ENCODE data around the gene MAP3K19.

MAP3K19 gene

GRCh38 chr2:135072125-135072997 lies 25.1 kb upstream of the MAP3K19 start:
- peaks cover 4% of the 10 kb centered on the region; the same call in 1 of the 2 replicates for H3K36me3 ChIP-seq (ENCODE audit: insufficient read depth, low read length)
- H3K9me3 ChIP-seq (ENCODE audit: control insufficient read depth, insufficient read depth, low read length) = peaks cover 29% of the 10 kb centered on the region
- no peak overlapping the region for H3K9ac ChIP-seq (ENCODE audit: low read depth, low read length)
- no peaks in the 10 kb centered on the region for H3K4me1 ChIP-seq (ENCODE audit: insufficient read depth, low read length)

GRCh38 chr2:135066710-135067109 lies 19.5 kb upstream of the MAP3K19 start:
- no peaks in the 10 kb centered on the region for H3K4me1 ChIP-seq (ENCODE audit: insufficient read depth, low read length)
- peaks cover 12% of the 10 kb centered on the region; the same call in 1 of the 2 replicates for H3K9me3 ChIP-seq (ENCODE audit: control insufficient read depth, insufficient read depth, low read length)
- H3K9ac ChIP-seq (ENCODE audit: low read depth, low read length) = no peak overlapping the region
- H3K36me3 ChIP-seq (ENCODE audit: insufficient read depth, low read length) = peaks cover under 1% of the 10 kb centered on the region; the same call in 1 of the 2 replicates

GRCh38 chr2:135064149-135064548 lies 16.9 kb upstream of the MAP3K19 start:
- H3K9me3 ChIP-seq (ENCODE audit: control insufficient read depth, insufficient read depth, low read length) = no peaks in the 10 kb centered on the region
- H3K4me1 ChIP-seq (ENCODE audit: insufficient read depth, low read length) = no peaks in the 10 kb centered on the region
- H3K36me3 ChIP-seq (ENCODE audit: insufficient read depth, low read length) = no peaks in the 10 kb centered on the region
- H3K9ac ChIP-seq (ENCODE audit: low read depth, low read length) = no peak overlapping the region

- Histone ChIP-seq H3K9ac (ENCODE audit: low read depth, low read length) (no peak overlapping the region), H3K4me1 (ENCODE audit: insufficient read depth, low read length) (no peaks in the 10 kb centered on the region), H3K36me3 (ENCODE audit: insufficient read depth, low read length) (no peaks in the 10 kb centered on the region), H3K9me3 (ENCODE audit: control insufficient read depth, insufficient read depth, low read length) (no peaks in the 10 kb centered on the region)
Observed at GRCh38 chr2:135063210-135063609, 16.0 kb upstream of the MAP3K19 start.

- Histone ChIP-seq H3K9ac (ENCODE audit: low read depth, low read length) (no peak overlapping the region), H3K4me1 (ENCODE audit: insufficient read depth, low read length) (no peaks in the 10 kb centered on the region), H3K9me3 (ENCODE audit: control insufficient read depth, insufficient read depth, low read length) (no peaks in the 10 kb centered on the region), H3K36me3 (ENCODE audit: insufficient read depth, low read length) (no peaks in the 10 kb centered on the region)
Observed at GRCh38 chr2:135059577-135059976, 12.3 kb upstream of the MAP3K19 start.

- no peak overlapping the region; the same call in 1 of the 2 replicates for H3K9ac ChIP-seq (ENCODE audit: low read depth, low read length)
- no peaks in the 10 kb centered on the region for H3K36me3 ChIP-seq (ENCODE audit: insufficient read depth, low read length)
- H3K9me3 ChIP-seq (ENCODE audit: control insufficient read depth, insufficient read depth, low read length) = no peaks in the 10 kb centered on the region
- peaks cover 5% of the 10 kb centered on the region; the same call in 1 of the 2 replicates for H3K4me1 ChIP-seq (ENCODE audit: insufficient read depth, low read length)
Observed at GRCh38 chr2:135056790-135057189, 9.5 kb upstream of the MAP3K19 start.

- H3K9me3 ChIP-seq (ENCODE audit: control insufficient read depth, insufficient read depth, low read length) = no peaks in the 10 kb centered on the region
- H3K4me1 ChIP-seq (ENCODE audit: insufficient read depth, low read length) = peaks cover 5% of the 10 kb centered on the region; the same call in 1 of the 2 replicates
- H3K9ac ChIP-seq (ENCODE audit: low read depth, low read length) = no peak overlapping the region
- no peaks in the 10 kb centered on the region for H3K36me3 ChIP-seq (ENCODE audit: insufficient read depth, low read length)
Observed at GRCh38 chr2:135055182-135055786, 8.0 kb upstream of the MAP3K19 start.

GRCh38 chr2:135052997-135053474 lies 5.8 kb upstream of the MAP3K19 start:
- no peaks in the 10 kb centered on the region for H3K9me3 ChIP-seq (ENCODE audit: control insufficient read depth, insufficient read depth, low read length)
- no peaks in the 10 kb centered on the region for H3K36me3 ChIP-seq (ENCODE audit: insufficient read depth, low read length)
- H3K4me1 ChIP-seq (ENCODE audit: insufficient read depth, low read length) = peaks cover 5% of the 10 kb centered on the region; the same call in 1 of the 2 replicates
- peak overlapping the region; percentile 91 for H3K9ac ChIP-seq (ENCODE audit: low read depth, low read length)

- Histone ChIP-seq H3K9me3 (ENCODE audit: control insufficient read depth, insufficient read depth, low read length) (no peaks in the 10 kb centered on the region), H3K36me3 (ENCODE audit: insufficient read depth, low read length) (no peaks in the 10 kb centered on the region), H3K4me1 (ENCODE audit: insufficient read depth, low read length) (peaks cover 5% of the 10 kb centered on the region; the same call in 1 of the 2 replicates), H3K9ac (ENCODE audit: low read depth, low read length) (peak within 1 kb of the TSS; percentile 91)
Observed at GRCh38 chr2:135052042-135052876, 5.0 kb upstream of the MAP3K19 start, which contains the start of gene RAB3GAP1. Gene RAB3GAP1 (plus strand): TSS chr2:135052292. CDS start chr2:135052308, 16 bp downstream.

- no peaks in the 10 kb centered on the region for H3K36me3 ChIP-seq (ENCODE audit: insufficient read depth, low read length)
- peaks cover 5% of the 10 kb centered on the region; the same call in 1 of the 2 replicates for H3K4me1 ChIP-seq (ENCODE audit: insufficient read depth, low read length)
- no peaks in the 10 kb centered on the region for H3K9me3 ChIP-seq (ENCODE audit: control insufficient read depth, insufficient read depth, low read length)
- no peak overlapping the region for H3K9ac ChIP-seq (ENCODE audit: low read depth, low read length)
Observed at GRCh38 chr2:135050684-135051083, 3.4 kb upstream of the MAP3K19 start.

- Histone ChIP-seq H3K36me3 (ENCODE audit: insufficient read depth, low read length) (no peaks in the 10 kb centered on the region), H3K9ac (ENCODE audit: low read depth, low read length) (no peak overlapping the region), H3K9me3 (ENCODE audit: control insufficient read depth, insufficient read depth, low read length) (no peaks in the 10 kb centered on the region)
Observed at GRCh38 chr2:135050132-135050531, 2.9 kb upstream of the MAP3K19 start.

GRCh38 chr2:135048122-135048521 lies 875 bp upstream of the MAP3K19 start:
- H3K9me3 ChIP-seq (ENCODE audit: control insufficient read depth, insufficient read depth, low read length) = no peaks in the 10 kb centered on the region
- peaks cover under 1% of the 10 kb centered on the region; the same call in 1 of the 2 replicates for H3K4me1 ChIP-seq (ENCODE audit: insufficient read depth, low read length)
- no peaks in the 10 kb centered on the region for H3K36me3 ChIP-seq (ENCODE audit: insufficient read depth, low read length)
- H3K9ac ChIP-seq (ENCODE audit: low read depth, low read length) = no peak overlapping the region

More at GRCh38 chr2:135050132-135050531, 2.9 kb upstream of the MAP3K19 start:
- H3K4me1 ChIP-seq (ENCODE audit: insufficient read depth, low read length) = peaks cover 5% of the 10 kb centered on the region; the same call in 1 of the 2 replicates

- no peaks in the 10 kb centered on the region for H3K9me3 ChIP-seq (ENCODE audit: control insufficient read depth, insufficient read depth, low read length)
- H3K36me3 ChIP-seq (ENCODE audit: insufficient read depth, low read length) = no peaks in the 10 kb centered on the region
- H3K9ac ChIP-seq (ENCODE audit: low read depth, low read length) = no peak overlapping the region
- no peaks in the 10 kb centered on the region for H3K4me1 ChIP-seq (ENCODE audit: insufficient read depth, low read length)
Observed at GRCh38 chr2:135043345-135043744, 3.9 kb downstream of the MAP3K19 start.

- Histone ChIP-seq H3K9ac (ENCODE audit: low read depth, low read length) (no peak overlapping the region), H3K36me3 (ENCODE audit: insufficient read depth, low read length) (no peaks in the 10 kb centered on the region), H3K4me1 (ENCODE audit: insufficient read depth, low read length) (no peaks in the 10 kb centered on the region), H3K9me3 (ENCODE audit: control insufficient read depth, insufficient read depth, low read length) (no peaks in the 10 kb centered on the region)
Observed at GRCh38 chr2:135037831-135038230, 9.4 kb downstream of the MAP3K19 start.
